NCI-H345 (cell line): ENCODE data around the gene SCD5.

ENCODE experiments used
- DNase-seq: peaks from one replicate; lab custom pipeline; 2025; lab: John Stamatoyannopoulos, UW

Gene SCD5

DNA sequence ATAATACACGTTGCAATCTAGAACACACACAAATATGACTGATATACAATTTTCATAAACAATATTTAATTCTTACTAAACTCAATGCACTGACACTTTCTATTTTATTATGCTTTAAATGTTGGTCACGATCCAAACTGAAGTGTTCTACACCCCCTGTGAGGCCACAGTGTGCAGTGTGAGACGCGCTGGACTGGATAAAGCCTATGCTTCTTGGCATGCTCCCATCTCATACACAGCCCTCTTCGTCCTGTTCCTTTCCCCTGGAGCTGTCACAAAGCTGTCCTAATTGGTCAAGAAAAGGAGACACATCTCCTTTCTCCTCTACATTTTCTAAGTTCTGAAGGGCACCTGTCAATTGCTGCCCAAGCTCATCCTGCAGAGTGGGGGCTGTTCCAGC is 72.0 kb downstream of the SCD5 start:
- no peak for DNase-seq

DNA sequence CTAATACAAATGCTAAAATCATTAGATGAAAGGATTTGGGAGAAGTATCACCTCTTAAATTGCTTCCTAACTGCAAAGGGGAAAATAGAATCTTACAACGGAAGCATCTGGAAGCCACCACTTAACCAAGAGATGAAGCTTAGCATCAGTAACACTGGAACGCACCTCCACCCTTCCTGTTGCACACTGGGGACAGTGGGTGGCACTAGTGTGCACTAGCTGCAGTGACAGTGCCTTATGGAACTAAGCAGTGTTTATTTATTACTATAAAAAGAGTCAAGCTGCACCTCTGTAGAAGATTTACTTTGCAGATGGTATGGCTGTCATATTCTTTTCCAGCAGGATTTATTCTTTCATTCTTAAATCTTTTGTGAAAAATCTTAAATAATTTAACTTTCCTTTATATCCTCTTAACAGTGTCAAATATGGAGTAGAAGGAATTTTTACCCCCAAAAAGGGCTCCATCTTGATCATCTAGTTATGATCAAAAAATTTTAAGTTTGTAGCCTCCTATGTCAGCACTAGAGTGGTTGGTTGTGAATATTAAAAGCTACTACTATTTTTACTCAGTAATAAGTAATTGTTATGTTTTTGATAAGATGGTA is 76.7 kb downstream of the SCD5 start:
- DNase-seq: no peak

DNA sequence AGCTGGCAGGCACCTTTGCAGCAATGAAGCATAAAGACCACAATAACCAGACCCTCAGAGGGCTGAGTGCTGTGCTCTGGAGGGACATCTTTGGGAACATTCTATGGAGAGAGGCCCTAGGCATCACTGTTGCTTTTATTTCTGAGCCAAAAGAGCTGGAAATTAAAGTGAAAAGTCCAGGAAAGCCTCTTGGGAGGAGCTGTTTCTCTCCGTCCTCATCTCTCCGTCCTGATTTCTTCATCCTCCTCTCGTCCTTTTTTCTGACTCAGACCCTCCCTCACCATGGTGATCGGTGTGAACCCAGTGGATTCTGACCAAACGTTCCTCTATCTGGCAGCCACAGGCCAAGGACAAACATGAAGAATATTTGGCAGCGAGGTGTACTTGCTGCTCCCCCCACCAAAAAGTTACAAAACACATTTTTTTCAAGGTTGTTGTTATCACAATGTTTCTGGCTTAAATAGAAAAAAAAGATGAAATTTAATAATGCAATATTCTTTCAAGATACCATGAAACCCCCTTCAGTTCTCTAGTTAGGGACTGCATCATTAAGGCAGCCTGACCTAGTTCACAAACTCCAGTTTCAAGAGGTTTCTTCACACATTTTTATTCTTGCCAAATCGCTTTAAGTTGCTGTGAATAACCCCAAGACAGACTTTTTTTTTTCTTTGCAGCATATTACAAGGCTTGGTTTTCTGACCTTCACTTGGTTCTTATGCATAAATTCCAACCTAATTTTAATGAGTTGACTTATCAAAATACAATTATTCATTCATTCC is 80.2 kb downstream of the SCD5 start:
- DNase-seq: no peak

DNA sequence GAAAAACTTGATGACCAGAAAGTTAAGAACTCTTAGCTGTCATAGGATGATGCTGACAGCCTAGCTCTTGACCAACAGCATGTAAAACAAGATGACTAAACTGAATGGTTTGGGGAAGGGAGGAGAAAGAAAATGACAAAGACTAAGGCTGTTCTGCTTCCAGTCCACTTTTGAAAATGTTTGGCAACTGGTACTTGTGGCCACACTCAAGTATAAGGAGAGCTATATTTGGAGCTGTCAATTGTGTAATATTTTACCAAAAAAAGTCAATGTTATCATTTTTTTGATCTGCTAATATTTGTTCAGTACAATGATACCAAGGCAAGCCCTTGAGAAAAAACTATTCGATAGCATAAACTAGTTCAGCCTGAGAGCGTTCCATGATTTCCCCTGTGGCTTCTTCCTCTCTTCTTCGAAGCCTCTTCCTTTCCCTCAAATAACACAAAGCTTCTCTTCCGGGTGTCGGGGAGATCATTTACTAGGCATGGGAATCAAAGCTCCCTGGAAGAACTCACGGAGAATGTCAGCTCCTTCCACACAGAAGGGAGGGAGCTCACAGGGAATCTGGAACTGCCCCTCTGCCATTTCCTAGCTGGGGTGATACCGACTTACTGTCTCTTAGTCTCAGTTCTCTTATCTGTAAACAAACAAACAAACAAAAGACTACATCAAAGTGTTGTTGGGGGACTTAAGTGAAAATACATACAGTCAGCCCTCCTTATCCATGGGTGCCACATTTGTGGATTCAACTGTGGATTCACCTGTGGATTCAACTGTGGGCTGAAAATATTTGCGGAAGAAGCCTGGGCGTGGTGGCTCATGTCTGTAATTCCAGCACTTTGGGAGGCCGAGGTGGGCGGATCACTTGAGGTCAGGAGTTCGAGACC is 82.6 kb downstream of the SCD5 start:
- DNase-seq: no peak

DNA sequence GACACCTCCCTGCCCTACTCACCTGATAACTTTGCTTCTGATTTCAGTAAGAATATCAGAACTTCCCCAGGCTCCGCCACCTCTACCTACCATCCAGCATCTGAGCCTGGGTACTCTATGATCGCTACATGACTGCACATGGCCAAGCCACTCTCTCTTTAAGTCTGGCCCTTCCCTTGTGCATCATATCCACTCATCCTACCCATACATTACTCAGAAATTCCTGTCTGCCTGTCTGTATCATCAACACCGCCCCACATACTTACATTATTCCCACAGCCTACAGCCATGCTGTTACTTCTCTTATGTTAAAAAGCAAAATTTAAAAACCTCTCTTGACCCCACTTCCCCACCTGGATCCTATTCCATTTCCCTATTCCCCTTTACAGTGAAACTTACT is 84.7 kb downstream of the SCD5 start:
- DNase-seq: no peak

DNA sequence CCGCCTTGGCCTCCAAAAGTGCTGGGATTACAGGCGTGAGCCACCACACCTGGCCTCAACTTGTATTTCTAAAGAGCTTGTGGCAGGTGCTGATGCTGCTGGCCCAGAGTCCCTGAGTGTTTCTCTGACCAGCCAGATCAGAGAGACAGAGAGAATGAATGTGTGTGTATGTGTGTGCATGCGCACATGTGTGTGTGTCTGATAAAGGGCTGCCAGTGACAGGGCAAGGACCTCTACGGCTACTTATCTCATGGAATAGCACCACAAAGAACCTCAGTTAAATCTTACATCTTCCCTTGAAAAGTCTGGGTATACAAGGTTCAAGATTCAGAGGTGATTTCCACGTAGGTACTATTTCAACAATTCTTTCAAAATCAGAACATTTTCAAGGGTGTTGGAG is 86.0 kb downstream of the SCD5 start:
- no peak for DNase-seq

DNA sequence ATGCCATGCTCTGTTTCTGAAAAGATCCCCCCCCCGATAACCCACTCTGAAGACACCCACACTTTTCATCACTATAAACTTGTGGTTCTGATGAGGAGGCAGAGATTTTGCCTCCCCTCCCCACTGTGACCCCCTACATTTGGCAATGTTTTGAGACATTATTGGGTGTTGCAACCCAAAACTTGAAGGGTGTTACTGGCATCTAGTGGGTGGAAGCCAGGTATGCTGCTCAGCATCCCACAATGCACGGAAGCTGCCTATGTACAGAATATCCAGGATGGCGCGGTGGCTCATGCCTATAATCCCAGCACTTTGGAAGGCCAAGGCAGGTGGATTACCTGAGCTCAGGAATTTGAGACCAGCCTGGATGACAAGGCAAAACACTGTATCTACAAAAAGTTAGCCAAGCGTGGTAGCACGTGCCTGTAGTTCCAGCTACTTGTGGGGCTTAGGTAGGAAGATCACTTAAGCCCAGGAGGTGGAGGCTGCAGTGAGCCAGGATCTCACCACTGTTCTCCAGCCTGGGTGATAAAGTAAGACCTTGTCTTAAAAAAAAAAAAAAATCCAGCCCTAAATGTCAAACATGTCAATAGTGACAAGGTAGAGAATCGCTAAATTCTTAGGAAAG is 87.3 kb downstream of the SCD5 start:
- DNase-seq: no peak

DNA sequence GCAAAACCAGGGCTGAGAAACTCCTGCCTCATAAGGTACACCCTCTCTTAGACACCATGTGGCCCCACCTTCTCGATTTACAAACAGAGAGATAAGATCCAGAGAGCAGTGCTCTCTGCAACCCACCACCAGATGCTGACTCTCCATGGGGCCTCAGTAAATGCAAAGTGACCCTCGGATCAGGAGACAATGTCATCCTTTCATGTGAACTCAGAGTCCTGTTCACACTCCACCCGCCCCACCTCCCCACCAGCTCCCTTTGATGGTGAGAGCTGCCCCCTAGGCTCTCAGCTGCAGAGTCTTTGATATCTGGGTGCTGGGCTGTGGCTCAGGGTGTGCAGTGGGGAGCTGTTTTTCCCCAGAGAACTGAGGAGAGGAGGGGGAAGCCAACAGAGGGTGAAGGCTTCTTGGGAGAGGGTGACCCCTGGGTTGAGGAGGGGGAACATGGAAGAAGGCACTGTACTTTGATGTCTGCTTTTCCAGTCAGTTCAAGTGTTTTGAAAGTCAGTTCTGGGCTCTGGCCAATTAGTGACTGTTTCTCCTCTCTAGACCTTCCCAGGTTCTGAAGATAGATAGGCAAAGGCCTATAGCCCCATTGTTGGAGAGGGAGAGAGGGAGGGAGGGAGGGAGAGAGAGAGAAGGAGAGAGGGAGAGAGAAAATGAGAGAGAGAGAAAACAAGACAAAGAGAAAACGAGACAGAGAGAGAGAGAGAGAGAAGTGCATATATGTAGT is 88.2 kb downstream of the SCD5 start:
- no peak for DNase-seq

DNA sequence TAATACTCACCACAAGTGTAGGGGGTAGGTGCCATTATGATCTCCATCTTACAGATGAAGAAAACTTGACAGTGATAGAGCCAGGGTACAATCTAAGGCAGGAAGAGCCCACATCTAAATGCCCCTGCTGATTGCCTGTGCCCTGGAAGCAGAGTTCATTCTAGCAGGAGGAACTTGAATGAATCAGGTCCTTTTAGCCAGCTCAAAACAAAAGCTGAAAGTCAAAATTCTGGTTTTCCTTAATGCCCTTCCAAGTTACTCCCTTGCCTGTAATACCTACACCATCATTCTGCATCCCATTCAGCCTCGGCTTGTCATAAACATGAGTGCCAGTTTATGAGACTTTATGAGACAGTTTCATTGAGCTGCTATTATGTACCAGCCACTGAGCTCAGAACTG is 89.6 kb downstream of the SCD5 start:
- no peak for DNase-seq

DNA sequence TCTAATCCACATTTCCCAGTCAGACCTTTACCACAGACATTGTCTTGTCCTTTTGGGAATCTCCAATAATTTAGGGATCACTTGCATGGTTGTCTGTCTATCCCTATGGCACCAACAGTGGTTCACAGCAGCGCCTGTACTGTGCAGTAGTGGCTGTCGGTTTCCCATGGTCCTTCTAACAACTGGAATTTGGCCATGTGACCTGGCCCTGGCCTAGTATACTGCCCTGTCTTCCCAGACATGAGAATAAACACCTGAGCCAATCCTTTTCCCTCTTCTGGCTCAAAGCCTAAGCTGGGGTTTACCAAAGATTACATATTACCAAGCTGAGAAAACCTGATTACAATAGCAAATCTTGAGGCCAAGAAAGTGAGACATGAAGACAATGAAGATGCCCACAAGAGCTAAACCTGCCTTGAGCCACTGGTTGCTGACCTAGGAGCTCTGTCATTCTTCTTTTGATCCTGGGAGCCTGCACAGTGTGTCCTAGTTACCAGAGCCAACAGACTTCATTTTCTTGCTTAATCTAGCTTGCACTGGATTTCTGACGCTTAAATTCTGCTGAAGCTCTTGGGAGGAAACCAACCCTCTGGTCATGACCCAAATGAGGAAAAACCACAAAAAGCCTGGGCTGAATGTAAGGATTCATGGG is 92.1 kb downstream of the SCD5 start:
- DNase-seq: no peak

DNA sequence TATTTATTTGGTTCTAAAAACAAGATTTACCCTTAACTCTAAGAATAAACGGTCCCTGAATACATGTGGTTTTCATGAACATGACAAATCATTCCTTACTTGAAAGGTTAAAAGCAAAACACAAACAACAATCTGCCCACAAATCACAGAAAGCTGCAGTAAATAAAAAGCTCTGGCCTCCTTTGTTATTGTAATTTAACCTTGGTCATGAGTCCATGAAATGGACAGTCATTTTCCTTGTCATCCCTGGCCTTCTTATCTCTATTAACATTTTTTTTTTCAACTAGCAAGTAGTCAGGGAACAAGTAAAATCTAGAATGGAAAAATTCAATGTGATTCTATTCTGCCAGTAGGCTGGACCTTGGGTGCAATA is 92.7 kb downstream of the SCD5 start:
- DNase-seq: no peak

DNA sequence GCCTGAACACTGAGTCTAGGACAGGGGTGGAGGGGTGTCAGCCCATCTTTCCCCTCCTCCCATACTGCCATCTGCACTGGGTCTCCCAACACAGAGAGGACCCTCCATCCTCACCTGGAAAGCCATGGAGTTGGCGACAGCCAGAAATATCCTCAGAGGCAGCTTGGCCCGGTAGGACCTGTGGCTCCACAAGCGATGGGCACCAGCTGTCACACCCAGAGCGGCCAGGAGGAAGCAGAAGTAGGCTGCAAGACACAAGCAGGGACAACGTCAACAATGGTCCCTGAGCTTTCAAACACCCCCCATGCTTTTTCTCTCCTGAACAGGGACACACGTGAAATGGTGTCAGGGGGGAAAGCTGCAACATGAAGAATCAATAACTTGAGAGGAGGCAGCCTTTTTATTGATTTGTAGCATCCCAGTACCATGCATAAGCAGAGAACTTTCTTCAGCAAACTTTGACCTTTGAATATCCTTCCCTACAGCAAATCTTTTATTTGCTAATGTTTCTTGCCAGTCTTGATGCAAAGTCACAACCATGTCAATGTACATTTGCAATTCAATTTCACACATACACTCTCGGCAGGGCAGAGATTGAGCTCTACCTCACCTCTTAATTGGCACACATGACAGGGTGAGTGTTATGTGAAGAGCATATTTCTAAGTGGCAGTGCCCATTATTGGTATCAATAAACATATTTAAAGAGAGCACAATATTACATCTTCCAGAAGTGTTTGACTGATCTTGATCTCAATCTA is 93.2 kb downstream of the SCD5 start:
- no peak for DNase-seq

DNA sequence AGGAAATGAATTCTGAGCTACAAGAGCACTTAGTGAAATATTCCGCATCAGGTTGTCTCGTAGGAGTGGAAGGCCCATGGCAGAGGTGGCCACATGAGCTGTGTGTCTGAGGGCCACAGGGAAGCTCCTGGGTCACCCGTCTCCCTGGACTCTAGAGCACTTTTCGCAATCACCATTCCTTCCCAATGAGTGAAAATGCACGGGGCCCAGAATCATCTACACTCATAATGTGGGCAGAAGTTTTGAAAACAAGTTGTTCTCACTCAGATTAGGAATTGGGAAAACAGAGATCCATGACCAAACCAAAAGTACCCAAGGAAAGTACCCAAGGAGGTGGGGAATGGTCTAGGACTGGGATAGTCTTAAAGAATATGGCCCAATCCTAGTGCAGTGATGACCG is 94.4 kb downstream of the SCD5 start:
- DNase-seq: no peak

DNA sequence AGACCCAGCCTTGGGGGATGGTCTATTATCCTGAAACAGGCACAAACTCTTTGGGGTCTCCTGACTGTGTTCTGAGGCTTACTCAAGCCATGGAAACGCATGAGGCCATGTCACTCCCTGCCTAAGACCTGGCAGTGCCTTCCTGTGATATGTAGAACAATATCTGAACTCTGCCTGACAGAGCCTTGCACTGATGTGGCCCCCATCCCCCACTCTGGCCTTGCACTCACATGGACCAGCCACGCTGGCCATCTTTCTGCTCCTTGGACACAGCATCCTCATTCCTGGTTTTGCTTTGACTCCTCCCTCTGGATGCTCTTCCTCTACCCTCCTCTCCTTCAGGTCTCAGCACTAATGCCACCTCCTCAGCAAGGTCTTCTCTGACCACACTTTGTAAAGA is 100.2 kb downstream of the SCD5 start:
- no peak for DNase-seq

DNA sequence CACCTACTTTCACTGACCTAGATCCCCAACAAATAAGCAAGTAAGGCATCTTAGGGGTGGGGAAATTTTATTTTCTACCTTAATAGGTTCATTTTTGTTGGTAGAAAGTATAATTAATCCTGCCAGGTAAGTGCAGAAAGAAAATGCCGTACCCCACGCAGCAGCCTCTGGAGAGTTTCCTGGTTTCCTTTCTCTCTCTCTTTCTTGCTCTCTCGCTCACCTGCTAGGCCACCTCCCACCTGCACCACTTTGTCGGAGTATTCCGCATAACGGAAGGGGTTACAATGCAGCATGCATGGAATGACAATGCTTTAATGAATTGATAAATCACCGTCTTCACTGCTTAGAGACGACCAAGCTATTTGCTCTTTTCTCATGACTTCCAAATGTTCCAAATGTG is 101.0 kb downstream of the SCD5 start:
- no peak for DNase-seq

DNA sequence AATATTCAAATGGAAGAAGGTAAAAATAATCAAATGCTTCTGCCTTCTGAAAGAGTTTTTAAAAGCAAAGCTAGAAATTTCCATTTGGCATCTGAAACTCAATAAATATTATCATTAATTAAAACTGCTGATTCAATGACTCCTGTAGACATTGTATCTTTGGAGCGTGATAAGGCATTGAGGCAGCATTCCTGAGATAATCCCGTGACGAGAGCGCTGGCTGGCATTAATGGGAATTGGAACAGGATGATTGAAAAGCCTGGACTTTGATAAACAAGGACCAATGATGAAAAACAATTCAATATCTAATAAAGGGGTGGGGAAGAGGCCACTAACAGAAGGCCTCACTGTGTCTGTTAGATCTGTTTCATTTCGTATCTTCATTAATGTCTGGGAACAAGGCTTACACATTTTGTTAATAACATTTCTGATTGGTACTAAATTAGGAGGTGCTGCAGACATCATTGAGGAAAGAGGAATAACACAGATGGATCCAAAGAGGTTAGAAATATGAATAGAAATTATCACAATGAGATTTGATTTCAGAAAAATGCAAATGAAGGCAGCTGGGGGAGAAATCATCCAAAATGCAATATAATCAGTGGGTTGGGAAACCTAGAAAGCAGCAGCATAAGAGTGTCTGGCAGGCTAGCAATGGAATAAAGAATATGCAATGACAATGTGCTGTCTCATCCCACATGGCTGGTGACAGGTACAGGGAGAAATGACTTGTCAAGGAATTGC is 102.3 kb downstream of the SCD5 start:
- no peak for DNase-seq

DNA sequence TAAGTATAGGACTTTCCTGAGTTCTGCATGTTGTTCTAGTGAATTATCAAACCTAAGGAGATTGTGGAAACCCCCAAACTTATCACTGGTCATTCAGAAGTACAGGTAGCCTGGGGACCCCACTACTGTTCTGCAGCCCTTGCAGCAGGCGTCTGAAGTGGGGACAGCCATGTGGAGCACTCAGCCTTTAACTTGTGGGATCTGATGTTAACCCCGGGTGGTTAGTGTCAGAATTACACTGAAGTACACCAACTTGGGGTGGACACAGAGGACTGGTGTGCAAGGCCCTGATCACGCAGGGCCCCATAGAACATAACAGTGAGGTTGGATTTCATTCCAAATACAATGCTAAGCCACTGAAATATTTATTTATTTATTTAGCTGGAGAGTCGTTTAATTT is 103.7 kb downstream of the SCD5 start:
- no peak for DNase-seq

DNA sequence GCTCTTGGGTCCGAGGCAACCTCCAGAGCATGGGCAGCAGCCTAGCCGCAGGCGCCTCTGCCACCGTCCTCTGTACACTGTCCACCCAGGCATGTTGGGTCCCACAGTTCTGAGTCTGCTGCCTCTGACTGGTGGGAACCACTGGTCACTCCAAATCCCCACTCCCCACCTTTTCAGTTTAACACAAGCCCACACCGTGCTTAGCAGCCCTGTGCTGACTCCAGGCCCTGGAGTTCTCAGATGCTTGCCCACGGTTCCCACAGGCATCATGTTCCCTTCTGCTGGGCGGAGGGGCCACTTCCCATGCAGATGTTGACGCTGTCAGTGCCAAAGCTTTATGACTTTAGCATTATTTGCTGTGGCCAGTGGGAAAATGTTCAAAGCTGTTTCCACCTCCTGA is 104.5 kb downstream of the SCD5 start:
- no peak for DNase-seq

DNA sequence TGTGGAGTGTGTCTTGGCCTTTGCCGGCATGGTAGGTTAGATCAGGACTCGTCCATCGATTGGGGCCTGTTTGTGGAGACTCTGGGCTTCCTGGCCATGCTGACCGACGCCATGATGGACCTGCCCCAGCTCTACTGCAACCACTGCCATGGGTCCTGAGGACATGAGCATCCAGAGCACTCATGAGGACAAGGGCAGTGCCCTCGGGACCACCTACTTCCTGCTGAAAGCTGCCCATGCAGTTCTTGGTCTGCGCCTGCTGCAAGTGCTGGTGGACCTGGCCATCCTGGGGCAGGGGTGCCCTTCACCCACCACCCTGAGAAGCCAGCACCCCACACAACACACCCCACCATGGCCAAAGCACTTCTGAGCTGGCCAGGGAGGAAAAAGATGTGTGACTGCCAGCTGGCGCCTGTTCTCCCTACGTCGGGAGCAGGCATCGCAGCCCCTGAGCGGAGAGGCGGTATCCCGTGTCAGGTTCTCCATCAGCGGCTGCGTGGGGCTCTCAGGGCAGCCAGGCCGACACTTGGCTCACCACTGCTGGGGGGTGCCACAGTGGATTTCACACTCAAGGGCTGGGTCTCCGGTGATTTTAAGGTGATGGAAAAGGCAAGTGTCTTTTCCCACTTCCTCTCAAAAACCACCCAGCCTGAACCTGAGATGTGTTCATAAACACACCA is 106.4 kb downstream of the SCD5 start:
- DNase-seq: no peak
